Cardiac muscle cell (in vitro differentiated cells and primary cell): Measurements from ENCODE around the gene RBMX. TPM values are rescaled to one million over a fixed set of nuclear protein-coding genes. Genes with fewer than 3 reads are reported as not detected.

ENCODE experiments used
- DNase-seq, 2 donors: peaks; one replicate each; pipeline versions ENCODE4 v3.0.0 to v3.0.0-alpha.2; 2010 to 2017; ENCODE audit warnings: low read depth in 1 of 2, low spot score in 1 of 2
- H3K27ac ChIP-seq: fragments of 200-600 bp; sonication (generic); 2 replicates; pipeline ENCODE4 v1.5.1; 2016
- H3K27me3 ChIP-seq: fragments of 200-600 bp; sonication (generic); 2 replicates; pipeline ENCODE4 v1.6.0; 2016; ENCODE audit warnings: control low read depth
- H3K36me3 ChIP-seq: fragments of 200-600 bp; sonication (generic); 2 replicates; pipeline ENCODE4 v1.5.1; 2016; ENCODE audit warnings: control low read depth
- H3K4me1 ChIP-seq: fragments of 200-600 bp; sonication (generic); 2 replicates; pipeline ENCODE4 v1.8.1; 2017; ENCODE audit warnings: low read depth, mild to moderate bottlenecking, mixed run types
- H3K4me3 ChIP-seq: fragments of 200-600 bp; sonication (generic); 2 replicates; pipeline ENCODE4 v1.5.1; 2016; ENCODE audit warnings: mild to moderate bottlenecking
- H3K9me3 ChIP-seq: fragments of 200-600 bp; sonication (generic); 2 replicates; pipeline ENCODE4 v1.5.1; 2017; ENCODE audit warnings: low read depth, mild to moderate bottlenecking, control low read depth
- polyA plus RNA-seq: library from polyadenylated mRNA; unstranded; fragments of >200 nt; fragmentation: Nextera tagmentation; extraction: Ambion mirVana; gene quantifications from 2 replicates; pipeline ENCODE4 v1.2.1, GENCODE V29; 2016
- total RNA-seq: library from RNA; depleted of rRNA; stranded (reverse); fragments of >200 nt; gene quantifications from 2 replicates; pipeline ENCODE4 v1.2.3, GENCODE V29; 2016
- TF ChIP-seq, protein P1 (sequence below): IDR thresholded peaks from 2 replicates; pipeline ENCODE4 v1.5.1; 2012; ENCODE audit warnings: low read depth, mild to moderate bottlenecking, low read length

RBMX gene
- total and polyA plus RNA-seq, 2 experiments from 2014 or later = 169 to 370 TPM

- H3K36me3 ChIP-seq = peaks cover 44% of the 10 kb centered on the region
These were observed 10.5 kb downstream of the RBMX start for GRCh38 chrX:136870064-136870463.

DNA sequence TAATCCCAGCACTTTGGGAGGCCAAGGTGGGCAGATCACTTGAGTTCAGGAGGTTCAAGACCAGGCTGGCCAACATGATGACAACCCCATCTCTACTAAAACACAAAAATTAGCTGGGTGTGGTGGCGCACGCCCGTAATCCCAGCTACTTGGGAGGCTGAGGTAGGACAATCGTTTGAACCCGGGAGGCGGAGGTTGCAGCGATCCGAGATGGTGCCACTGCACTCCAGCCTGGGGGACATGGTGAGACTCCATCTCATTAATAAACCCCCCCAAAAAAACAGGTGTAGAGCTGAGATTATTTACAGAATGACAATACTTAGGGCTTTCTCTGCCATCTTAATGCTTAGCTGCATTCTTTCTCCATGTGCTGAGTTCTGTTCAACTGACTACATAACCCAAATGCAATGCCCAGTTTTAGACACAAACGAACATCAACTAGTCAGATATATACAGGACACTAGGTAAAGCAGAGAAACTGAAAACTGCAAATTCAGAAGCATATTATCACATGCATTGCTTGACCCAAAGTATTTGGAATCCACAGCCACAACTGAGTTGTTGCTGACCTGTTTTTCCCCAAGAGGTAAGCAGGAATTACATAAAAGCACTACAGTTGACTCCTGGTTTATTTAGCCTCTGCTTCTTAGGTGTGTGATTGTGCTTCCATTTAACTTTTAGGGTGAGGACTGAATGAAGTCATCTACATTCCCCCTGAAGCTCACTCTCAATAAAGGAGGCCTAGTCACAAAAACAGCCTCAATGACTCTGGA, 12.1 kb downstream of the RBMX start:
- Histone ChIP-seq H3K27ac (no peak overlapping the region), H3K9me3 (no peaks in the 10 kb centered on the region), H3K4me3 (no peak overlapping the region), H3K36me3 (peaks cover 35% of the 10 kb centered on the region), H3K27me3 (no peaks in the 10 kb centered on the region), H3K4me1 (no peaks in the 10 kb centered on the region)
- DNase-seq = no peak
- TF ChIP-seq, protein P1, sequence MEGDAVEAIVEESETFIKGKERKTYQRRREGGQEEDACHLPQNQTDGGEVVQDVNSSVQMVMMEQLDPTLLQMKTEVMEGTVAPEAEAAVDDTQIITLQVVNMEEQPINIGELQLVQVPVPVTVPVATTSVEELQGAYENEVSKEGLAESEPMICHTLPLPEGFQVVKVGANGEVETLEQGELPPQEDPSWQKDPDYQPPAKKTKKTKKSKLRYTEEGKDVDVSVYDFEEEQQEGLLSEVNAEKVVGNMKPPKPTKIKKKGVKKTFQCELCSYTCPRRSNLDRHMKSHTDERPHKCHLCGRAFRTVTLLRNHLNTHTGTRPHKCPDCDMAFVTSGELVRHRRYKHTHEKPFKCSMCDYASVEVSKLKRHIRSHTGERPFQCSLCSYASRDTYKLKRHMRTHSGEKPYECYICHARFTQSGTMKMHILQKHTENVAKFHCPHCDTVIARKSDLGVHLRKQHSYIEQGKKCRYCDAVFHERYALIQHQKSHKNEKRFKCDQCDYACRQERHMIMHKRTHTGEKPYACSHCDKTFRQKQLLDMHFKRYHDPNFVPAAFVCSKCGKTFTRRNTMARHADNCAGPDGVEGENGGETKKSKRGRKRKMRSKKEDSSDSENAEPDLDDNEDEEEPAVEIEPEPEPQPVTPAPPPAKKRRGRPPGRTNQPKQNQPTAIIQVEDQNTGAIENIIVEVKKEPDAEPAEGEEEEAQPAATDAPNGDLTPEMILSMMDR = no peak

More at GRCh38 chrX:136870064-136870463, 10.5 kb downstream of the RBMX start:
- TF ChIP-seq, protein P1 = no peak
- Histone ChIP-seq H3K27ac (peak overlapping the region; percentile 9), H3K27me3 (no peaks in the 10 kb centered on the region), H3K4me1 (no peaks in the 10 kb centered on the region), H3K9me3 (no peaks in the 10 kb centered on the region), H3K4me3 (no peak overlapping the region)
- no peak for DNase-seq

GRCh38 chrX:136867518-136867917, 13.0 kb downstream of the RBMX start:
- peaks cover 35% of the 10 kb centered on the region for H3K36me3 ChIP-seq
- peak in 1 of 2 donors; percentile 50 for DNase-seq
- no peaks in the 10 kb centered on the region for H3K9me3 ChIP-seq
- H3K27ac ChIP-seq = peak overlapping the region; percentile 4
- no peaks in the 10 kb centered on the region for H3K4me1 ChIP-seq
- H3K27me3 ChIP-seq = no peaks in the 10 kb centered on the region
- TF ChIP-seq, protein P1 = no peak
- no peak overlapping the region for H3K4me3 ChIP-seq

DNA sequence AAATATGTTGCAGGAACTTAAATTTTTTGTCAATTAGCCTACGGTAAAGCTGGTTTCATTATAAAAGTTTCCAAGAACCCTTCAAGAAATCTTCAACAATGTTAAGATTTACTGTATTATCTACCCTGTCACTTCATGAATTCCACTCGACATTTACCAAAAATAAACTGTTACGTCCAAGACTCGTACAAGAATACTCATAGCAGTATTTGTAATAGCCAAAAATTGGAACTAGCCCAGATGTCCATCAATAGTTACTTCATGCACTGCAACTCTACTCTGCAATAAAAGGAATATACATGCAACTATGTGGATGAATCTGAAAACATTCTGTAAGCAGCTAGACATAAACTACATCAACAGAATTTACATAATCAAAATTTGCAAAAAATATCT, 13.4 kb downstream of the RBMX start:
- Histone ChIP-seq H3K4me1 (no peaks in the 10 kb centered on the region), H3K4me3 (no peak overlapping the region), H3K36me3 (peaks cover 35% of the 10 kb centered on the region), H3K27me3 (no peaks in the 10 kb centered on the region), H3K27ac (peak overlapping the region; percentile 4), H3K9me3 (no peaks in the 10 kb centered on the region)
- peak in 1 of 2 donors; percentile 62 for DNase-seq
- TF ChIP-seq, protein P1 = no peak

- Histone ChIP-seq H3K4me1 (no peaks in the 10 kb centered on the region), H3K4me3 (no peak overlapping the region), H3K36me3 (peaks cover 36% of the 10 kb centered on the region), H3K9me3 (no peaks in the 10 kb centered on the region), H3K27me3 (no peaks in the 10 kb centered on the region), H3K27ac (no peak overlapping the region)
- no peak for DNase-seq
- TF ChIP-seq, protein P1 = no peak
These were observed 14.0 kb downstream of the RBMX start for GRCh38 chrX:136866337-136867095.
